ENCODE results near the gene SMPDL3A.

DNA sequence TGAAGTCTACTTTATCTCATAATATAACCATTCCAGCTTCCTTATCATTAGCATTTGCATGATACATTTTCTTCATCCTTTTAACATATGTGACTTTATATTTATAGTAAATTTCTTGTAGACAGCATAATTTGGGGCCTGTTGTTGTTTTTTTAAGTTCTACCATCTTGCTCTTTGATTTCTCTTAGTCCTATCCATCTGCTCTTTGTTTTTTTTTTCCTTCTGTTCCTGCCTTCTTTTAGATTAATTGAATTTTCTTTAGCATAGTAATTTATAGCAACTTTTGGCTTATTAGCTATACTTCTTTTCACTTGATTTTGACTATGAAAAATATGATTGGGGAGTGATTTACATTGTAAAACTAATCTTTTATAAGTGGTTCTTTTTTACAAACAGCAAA, 28.7 kb upstream of the SMPDL3A start:
- TF ChIP-seq, protein P1, sequence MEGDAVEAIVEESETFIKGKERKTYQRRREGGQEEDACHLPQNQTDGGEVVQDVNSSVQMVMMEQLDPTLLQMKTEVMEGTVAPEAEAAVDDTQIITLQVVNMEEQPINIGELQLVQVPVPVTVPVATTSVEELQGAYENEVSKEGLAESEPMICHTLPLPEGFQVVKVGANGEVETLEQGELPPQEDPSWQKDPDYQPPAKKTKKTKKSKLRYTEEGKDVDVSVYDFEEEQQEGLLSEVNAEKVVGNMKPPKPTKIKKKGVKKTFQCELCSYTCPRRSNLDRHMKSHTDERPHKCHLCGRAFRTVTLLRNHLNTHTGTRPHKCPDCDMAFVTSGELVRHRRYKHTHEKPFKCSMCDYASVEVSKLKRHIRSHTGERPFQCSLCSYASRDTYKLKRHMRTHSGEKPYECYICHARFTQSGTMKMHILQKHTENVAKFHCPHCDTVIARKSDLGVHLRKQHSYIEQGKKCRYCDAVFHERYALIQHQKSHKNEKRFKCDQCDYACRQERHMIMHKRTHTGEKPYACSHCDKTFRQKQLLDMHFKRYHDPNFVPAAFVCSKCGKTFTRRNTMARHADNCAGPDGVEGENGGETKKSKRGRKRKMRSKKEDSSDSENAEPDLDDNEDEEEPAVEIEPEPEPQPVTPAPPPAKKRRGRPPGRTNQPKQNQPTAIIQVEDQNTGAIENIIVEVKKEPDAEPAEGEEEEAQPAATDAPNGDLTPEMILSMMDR (IDR thresholded peaks at IDR 0.05) = no peak
- TF ChIP-seq POLR2A (IDR thresholded peaks at IDR 0.05) = no peak
- TF ChIP-seq EP300 (IDR thresholded peaks at IDR 0.05) = no peak
